OCI-LY3 (cell line): ENCODE results near the gene MED10.

ENCODE experiments used
- EZH2phosphoT487 ChIP-seq: fragments of 200-600 bp; shearing (Covaris generic); IDR thresholded peaks from 2 replicates; pipeline ENCODE4 v1.6.1; 2018; ENCODE audit warnings: antibody characterized with exemption, mixed run types, low read depth
- TF ChIP-seq, protein P1 (sequence below): fragments of 200-600, 300-600 bp; sonication (generic); IDR thresholded peaks from 2 replicates; pipeline ENCODE4 v1.5.1; 2014; ENCODE audit warnings: antibody characterized with exemption, low read length, low read depth

DNA sequence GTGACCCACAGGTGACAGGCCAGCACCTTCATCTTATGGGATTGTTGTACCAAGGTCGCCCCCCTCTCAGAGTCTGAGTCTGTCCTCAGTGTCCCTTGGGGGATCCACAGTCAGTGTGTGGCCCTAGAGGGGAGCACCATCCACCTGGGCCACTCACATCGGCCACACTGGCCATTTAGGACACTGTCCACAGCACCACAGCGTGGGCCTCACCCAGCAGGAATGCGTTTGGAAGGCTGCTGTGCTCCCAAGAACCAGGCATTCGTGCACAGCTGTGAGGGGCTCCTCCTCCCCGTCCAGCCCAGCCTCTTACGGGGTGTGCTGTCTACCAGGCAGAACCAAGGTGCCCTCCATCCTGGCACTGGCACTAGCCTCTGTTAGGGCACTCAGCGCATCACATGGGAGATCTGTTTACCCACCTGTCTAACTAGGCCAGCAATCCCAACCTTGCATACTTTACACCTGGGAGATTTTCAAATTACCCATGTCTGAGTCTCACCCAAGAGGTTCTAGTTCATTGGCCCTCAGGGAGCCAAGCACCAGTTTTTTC, 45.8 kb upstream of the MED10 start:
- TF ChIP-seq, protein P1, sequence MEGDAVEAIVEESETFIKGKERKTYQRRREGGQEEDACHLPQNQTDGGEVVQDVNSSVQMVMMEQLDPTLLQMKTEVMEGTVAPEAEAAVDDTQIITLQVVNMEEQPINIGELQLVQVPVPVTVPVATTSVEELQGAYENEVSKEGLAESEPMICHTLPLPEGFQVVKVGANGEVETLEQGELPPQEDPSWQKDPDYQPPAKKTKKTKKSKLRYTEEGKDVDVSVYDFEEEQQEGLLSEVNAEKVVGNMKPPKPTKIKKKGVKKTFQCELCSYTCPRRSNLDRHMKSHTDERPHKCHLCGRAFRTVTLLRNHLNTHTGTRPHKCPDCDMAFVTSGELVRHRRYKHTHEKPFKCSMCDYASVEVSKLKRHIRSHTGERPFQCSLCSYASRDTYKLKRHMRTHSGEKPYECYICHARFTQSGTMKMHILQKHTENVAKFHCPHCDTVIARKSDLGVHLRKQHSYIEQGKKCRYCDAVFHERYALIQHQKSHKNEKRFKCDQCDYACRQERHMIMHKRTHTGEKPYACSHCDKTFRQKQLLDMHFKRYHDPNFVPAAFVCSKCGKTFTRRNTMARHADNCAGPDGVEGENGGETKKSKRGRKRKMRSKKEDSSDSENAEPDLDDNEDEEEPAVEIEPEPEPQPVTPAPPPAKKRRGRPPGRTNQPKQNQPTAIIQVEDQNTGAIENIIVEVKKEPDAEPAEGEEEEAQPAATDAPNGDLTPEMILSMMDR = no peak
- no peak for TF ChIP-seq EZH2phosphoT487
